Measurements from ENCODE around the gene WDR47.
"Not testable (repeated sequence)": the region's sequence is repeated elsewhere in the genome, so short reads cannot be mapped to it uniquely, and the experiment has no call there.

WDR47 gene

DNA sequence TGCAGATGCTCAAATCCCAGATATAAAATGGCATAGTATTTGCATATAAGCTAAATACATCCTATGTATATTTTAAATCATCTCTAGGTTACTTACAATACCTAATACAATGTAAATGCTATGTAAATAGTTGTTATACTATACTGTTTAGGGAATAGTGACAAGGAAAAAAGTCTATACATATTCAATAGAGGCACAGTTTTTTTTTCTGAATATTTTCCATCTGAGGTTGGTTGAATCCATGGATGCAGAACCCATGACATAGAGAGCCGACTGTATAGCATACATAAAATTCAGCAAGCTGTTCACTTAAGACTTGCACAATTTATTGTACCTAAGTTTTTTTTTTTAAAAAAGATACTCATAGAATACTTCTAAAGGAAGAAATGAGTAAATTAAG, 27.4 kb upstream of the WDR47 start:
- DNase-seq (ENCODE audit: low read depth): no peak
- no peak overlapping the region for H3K4me3 ChIP-seq (ENCODE audit: low read length)
- TF ChIP-seq, protein P1, sequence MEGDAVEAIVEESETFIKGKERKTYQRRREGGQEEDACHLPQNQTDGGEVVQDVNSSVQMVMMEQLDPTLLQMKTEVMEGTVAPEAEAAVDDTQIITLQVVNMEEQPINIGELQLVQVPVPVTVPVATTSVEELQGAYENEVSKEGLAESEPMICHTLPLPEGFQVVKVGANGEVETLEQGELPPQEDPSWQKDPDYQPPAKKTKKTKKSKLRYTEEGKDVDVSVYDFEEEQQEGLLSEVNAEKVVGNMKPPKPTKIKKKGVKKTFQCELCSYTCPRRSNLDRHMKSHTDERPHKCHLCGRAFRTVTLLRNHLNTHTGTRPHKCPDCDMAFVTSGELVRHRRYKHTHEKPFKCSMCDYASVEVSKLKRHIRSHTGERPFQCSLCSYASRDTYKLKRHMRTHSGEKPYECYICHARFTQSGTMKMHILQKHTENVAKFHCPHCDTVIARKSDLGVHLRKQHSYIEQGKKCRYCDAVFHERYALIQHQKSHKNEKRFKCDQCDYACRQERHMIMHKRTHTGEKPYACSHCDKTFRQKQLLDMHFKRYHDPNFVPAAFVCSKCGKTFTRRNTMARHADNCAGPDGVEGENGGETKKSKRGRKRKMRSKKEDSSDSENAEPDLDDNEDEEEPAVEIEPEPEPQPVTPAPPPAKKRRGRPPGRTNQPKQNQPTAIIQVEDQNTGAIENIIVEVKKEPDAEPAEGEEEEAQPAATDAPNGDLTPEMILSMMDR (conservative IDR thresholded peaks at IDR 0.05; ENCODE audit: low read depth, low read length): no peak

DNA sequence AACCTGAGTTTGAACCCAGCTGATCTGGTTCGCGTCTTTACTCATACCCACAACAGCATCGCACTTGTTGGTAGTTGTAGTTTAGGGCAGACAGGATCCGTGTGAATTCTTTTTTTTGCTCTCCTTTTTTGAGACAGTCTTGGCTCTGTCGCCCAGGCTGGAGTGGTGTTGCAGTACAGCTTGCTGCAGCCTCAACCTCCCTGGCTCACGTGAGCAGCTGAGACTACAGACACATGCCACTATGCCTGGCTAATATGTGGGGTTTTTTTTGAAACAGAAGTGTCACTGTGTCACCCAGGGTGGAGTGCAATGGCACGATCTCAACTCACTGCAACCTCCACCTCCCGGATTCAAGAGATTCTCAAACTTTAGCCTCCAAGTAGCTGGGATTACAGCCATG, 26.0 kb upstream of the WDR47 start:
- no peak overlapping the region for H3K4me3 ChIP-seq (ENCODE audit: low read length)
- no peak for DNase-seq (ENCODE audit: low read depth)
- TF ChIP-seq, protein P1 (conservative IDR thresholded peaks at IDR 0.05; ENCODE audit: low read depth, low read length): no peak

DNA sequence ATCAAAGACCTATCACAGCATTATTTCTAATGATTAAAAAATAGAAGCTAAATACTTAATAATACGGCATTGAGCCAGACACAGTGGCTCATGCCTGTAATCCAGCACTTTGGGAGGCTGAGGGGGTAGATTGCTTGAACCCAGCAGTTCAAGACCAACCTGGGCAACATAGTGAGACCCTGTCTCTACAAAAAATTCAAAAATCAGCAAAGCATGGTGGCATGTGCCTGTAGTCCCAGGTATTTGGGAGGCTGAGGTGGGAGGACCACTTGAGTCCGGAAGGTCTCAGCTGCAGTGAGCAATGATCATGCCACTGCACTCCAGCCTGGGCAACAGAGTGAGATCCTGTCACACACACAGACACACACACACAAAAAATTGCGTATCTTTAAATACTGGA, 23.2 kb upstream of the WDR47 start:
- TF ChIP-seq, protein P1 (conservative IDR thresholded peaks at IDR 0.05; ENCODE audit: low read depth, low read length): no peak
- DNase-seq (ENCODE audit: low read depth): no peak
- no peak overlapping the region for H3K4me3 ChIP-seq (ENCODE audit: low read length)

DNA sequence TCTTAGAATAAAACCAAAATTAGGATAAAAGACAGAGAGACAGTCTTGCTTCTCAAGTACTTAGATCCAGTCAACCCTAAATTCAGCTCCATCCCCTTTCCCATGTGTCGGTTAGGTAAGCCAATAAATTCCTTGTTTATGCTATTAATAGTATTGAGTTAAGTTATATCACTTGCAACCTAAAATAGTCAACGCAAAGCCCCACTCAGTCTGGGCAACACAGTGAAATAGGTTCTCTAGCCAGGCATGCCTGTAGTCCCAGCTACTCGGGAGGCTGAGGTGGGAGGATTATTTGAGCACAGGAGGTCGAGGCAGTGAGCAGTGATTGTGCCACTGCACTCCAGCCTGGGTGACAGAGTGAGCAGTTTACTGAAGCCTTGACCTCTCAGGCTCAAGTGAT, 19.3 kb upstream of the WDR47 start:
- TF ChIP-seq, protein P1 (conservative IDR thresholded peaks at IDR 0.05; ENCODE audit: low read depth, low read length): no peak
- DNase-seq (ENCODE audit: low read depth): no peak
- H3K4me3 ChIP-seq (ENCODE audit: low read length): no peak overlapping the region

DNA sequence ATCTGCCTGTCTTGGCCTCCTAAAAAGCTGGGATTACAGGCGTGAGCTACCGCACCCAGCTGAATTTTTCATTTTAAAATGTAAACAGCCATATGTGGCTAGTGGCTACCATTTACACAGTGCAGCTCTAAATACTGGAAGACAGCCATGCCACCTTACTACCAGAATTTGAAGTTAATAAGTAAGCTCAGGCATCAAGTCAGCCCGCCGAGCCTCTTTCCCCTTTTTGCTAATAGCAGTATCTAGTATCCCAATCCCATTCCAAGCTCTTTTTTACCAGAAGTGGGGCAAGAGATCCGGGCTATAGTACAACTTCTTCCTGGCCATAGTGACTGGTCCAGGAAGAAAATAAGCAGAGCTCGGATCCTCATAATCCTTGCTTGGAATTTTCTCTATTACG, 18.8 kb upstream of the WDR47 start:
- no peak overlapping the region for H3K4me3 ChIP-seq (ENCODE audit: low read length)
- TF ChIP-seq, protein P1 (conservative IDR thresholded peaks at IDR 0.05; ENCODE audit: low read depth, low read length): no peak
- DNase-seq (ENCODE audit: low read depth): no peak

DNA sequence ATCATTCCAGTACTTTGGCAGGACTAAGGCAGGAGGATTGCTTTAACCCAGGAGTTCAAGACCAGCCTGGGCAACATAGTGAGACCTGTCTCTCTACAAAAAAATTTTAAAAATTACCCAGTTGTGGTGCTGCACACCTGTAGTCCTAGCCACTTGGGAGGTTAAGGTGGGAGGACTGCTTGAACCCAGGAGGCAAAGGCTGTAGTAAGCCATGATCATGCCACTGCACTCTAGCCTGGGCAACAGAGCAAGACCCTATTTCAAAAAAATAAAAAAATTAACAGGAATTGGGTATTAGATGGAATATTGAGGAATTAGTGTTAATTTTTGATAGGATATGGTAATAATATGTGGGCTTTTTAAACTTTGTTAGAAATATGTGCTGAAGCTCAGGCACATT, 17.1 kb upstream of the WDR47 start:
- no peak for DNase-seq (ENCODE audit: low read depth)
- TF ChIP-seq, protein P1 (conservative IDR thresholded peaks at IDR 0.05; ENCODE audit: low read depth, low read length): no peak
- H3K4me3 ChIP-seq (ENCODE audit: low read length): no peak overlapping the region

DNA sequence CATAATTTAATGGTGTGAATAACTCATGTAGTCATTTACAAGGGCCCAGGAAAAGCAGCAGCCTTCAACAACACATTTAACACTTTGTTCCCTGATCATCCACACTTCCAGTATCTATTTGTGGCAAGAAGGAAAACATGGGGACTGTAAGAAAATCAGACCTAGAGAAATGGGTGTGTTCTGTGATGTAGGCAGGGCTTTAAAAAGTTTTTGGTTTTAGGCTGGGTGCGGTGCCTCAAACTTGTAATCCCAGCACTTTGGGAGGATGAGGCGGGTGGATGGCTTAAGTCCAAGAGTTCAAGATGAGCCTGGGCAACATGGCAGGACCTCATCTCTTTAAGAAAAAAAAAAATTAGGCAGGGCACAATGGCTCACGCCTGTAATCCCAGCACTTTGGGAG, 14.2 kb upstream of the WDR47 start:
- TF ChIP-seq, protein P1 (conservative IDR thresholded peaks at IDR 0.05; ENCODE audit: low read depth, low read length): no peak
- DNase-seq (ENCODE audit: low read depth): no peak

DNA sequence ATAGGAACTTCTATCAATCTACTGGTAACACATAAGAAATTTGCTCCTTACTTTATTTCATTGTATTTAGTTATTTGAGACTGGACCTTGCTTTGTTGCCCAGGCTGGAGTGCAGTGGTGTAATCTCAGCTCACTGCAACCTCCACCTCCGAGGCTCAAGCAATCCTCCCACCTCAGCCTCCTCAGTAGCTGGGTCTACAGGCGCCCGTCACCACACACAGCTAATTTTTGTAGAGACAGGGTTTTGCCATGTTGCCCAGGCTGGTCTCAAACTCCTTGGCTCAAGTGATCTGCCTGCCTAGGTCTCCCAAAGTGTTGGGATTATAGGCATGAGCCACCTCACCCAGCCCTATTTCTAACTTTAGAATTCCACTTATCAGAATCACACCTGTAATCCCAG, 10.2 kb upstream of the WDR47 start:
- H3K4me3 ChIP-seq (ENCODE audit: low read length); DNase-seq (ENCODE audit: low read depth): not testable (repeated sequence)

More for the DNA sequence above, 14.2 kb upstream of the WDR47 start:
- H3K4me3 ChIP-seq (ENCODE audit: low read length): no peak overlapping the region

Data from retinal pigment epithelial cell (primary cell).